Uterus (tissue), 2 donors: ENCODE results near the gene CACNA1D.
"Not testable (repeated sequence)": the region's sequence is repeated elsewhere in the genome, so short reads cannot be mapped to it uniquely, and the experiment has no call there.

Experiments used
- POLR2A ChIP-seq, 2 donors: fragments of 450-650 bp; IDR thresholded peaks; one replicate each; pipeline ENCODE4 v1.6.1; 2016; ENCODE audit warnings: antibody characterized with exemption in 2 of 2, mild to moderate bottlenecking in 1 of 2, moderate library complexity in 1 of 2
- TF ChIP-seq, protein P1 (sequence below), 4 experiments: fragments of 200-600 bp in 2 of 4; fragments of 450-650 bp in 2 of 4; sonication (generic) in 2 of 4; IDR thresholded peaks; one replicate each; pipeline ENCODE4 v1.5.1; 2016 to 2019; ENCODE audit warnings: antibody characterized with exemption in 4 of 4, mild to moderate bottlenecking in 2 of 4, moderate library complexity in 1 of 4

GRCh38 chr3:53572184-53572583 is 77.8 kb downstream of the CACNA1D start:
- TF ChIP-seq, protein P1, sequence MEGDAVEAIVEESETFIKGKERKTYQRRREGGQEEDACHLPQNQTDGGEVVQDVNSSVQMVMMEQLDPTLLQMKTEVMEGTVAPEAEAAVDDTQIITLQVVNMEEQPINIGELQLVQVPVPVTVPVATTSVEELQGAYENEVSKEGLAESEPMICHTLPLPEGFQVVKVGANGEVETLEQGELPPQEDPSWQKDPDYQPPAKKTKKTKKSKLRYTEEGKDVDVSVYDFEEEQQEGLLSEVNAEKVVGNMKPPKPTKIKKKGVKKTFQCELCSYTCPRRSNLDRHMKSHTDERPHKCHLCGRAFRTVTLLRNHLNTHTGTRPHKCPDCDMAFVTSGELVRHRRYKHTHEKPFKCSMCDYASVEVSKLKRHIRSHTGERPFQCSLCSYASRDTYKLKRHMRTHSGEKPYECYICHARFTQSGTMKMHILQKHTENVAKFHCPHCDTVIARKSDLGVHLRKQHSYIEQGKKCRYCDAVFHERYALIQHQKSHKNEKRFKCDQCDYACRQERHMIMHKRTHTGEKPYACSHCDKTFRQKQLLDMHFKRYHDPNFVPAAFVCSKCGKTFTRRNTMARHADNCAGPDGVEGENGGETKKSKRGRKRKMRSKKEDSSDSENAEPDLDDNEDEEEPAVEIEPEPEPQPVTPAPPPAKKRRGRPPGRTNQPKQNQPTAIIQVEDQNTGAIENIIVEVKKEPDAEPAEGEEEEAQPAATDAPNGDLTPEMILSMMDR (IDR thresholded peaks at IDR 0.05), result not testable (repeated sequence)
- not testable (repeated sequence) for TF ChIP-seq POLR2A (IDR thresholded peaks at IDR 0.05)
